Suppressor macrophage treated with lipopolysaccharide for 4 hours (primary cell): ENCODE results near the gene AVL9.
"Not testable (repeated sequence)": the region's sequence is repeated elsewhere in the genome, so short reads cannot be mapped to it uniquely, and the experiment has no call there.

ENCODE experiments used
- DNase-seq: peaks from one replicate; pipeline ENCODE4 v3.0.0-alpha.2; 2020

AVL9 gene

DNA sequence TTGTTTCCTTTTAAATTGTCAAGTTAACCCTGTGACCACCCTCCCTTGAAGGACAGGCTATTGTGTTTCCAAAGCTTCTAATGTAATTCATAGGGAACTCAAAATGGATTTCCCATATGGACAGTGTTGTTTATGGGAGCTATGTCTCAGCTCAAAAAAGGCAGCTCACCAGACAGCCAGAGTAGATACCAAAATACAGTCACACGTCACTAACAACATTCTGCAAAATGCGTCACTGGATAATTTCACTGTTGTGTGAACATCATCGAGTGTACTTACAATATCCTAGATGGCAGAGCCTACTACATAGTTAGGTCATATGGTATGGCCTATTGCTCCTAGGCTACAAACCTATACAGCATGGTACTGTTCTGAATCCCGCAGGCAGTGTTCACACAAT, 97.4 kb downstream of the AVL9 start:
- DNase-seq: no peak

DNA sequence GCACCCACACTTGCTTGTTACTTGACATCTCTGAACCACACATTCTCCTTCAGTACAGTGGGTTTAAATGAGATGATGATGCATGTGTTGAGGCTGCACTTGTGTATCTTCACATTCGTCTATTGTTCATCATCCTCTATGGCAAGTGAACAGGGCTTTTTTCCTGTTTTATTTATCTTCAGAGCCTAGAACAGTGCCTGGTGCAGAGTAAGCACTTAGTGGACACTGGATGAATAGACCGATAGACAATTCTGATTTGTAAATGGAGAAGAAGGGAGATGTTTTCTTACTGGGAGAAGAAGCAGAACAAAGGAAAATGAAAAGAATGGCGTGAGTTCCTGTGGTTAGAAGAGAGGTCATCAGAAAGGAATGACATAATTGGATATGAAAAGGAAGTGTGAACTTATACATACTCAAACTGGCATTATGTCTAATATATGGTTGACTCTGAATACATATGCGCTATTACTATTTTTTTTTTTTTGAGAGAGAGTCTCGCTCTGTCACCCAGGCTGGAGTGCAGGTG, 99.7 kb downstream of the AVL9 start:
- no peak for DNase-seq

DNA sequence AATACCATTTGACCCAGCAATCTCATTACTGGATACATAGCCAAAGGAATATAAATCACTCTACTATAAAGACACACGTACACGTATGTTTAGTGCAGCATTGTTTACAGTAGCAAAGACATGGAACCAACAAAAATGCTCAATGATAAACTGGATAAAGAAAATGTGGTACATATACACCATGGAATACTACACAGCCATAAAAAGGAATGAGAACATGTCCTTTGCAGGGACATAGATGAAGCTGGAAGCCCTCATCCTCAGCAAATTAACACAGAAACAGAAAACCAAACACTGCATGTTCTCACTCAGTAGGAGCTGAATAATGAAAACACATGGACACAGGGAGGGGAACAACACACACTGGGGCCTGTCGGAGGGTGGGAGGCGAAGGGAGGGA, 105.9 kb downstream of the AVL9 start:
- DNase-seq: not testable (repeated sequence)

DNA sequence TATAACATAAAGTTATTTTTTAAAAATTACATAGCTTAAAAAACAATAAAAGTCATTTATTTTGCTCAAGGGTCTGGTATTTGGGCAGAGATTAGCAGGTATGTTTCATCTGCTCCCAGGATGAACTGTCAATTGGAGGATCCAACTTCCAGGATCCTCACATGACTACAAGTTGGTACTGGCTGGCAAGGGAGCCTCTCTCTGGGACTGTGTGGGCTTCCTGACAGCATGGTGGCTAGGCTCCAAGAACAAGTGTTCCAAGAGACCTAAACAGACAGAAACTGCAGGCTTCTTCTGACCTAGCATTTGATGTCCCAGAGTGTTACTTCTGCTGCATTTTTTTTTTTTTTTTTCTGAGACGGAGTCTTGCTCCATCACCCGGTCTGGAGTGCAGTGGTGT, 107.2 kb downstream of the AVL9 start:
- DNase-seq: no peak

DNA sequence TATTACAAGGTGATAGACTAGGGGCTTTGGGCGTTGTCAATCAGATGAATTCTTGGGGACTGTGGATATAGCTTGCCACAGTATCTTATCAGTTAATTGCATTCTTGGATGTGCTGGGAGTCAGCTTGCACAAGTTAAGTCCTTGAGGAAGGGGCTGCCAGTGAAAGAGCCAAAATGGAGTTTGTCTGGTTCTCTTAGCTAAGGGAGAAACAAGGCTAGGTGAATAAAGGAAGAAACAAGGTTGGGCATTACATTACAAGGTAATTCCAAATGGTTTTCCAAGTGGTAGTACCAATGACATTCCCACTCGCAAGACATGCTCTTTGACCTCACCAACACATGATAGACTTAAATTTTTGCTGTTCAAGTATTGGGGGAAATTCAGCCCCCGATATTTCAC, 108.2 kb downstream of the AVL9 start:
- not testable (repeated sequence) for DNase-seq

DNA sequence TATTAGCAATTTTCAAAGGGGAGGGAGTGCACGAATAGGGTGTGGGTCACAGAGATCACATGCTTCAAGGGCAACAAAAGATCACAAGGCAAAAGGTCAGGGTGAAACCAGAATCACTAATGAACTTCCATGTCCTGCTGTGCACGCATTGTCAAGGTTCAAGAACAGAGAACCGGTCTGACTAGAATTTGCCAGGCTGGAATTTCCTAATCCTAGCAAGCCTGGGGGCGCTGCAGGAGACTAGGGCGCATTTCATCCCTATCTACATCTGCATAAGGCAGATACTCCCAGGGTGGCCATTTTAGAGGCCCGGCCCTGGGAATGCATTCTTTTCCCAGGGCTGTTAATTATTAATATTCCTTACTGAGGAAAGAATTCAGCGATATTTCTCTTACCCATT, 108.8 kb downstream of the AVL9 start:
- not testable (repeated sequence) for DNase-seq

DNA sequence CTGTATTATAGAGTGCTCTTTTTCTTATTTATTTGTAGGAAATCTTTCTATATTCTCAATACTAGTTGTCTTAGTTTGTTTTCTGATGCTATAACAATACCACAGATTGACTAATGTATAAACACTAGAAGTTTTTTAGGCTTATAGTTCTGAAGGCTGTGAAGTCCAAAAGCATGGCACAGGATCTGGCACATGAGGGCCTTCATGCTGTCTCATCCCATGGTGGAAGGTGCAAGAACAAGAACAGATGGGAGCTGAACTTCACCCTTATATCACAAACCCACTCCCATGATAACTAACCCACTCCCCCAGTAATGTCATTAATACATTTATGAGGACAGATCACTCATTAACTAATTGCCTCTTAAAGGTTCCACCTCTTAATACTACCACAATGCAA, 109.7 kb downstream of the AVL9 start:
- DNase-seq: no peak

DNA sequence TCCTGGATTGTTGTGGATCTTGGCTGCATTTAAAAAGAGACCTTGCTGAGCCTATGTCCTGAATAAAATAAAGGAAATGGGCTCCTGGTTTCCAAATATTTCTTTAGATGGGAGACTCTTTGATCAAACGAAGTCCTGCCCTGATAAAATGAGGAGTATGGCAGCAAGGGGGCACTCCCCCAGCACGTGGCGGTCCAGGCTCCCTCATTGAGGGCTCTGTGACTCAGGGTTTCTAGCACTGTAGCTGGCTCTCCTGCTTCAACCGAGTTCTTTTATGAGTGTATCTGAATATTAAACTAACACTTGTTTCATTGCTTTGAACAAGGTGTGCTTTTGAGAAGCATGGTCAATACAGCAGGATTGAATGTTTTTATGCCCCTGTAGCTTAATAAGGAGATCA, 114.2 kb downstream of the AVL9 start:
- no peak for DNase-seq

DNA sequence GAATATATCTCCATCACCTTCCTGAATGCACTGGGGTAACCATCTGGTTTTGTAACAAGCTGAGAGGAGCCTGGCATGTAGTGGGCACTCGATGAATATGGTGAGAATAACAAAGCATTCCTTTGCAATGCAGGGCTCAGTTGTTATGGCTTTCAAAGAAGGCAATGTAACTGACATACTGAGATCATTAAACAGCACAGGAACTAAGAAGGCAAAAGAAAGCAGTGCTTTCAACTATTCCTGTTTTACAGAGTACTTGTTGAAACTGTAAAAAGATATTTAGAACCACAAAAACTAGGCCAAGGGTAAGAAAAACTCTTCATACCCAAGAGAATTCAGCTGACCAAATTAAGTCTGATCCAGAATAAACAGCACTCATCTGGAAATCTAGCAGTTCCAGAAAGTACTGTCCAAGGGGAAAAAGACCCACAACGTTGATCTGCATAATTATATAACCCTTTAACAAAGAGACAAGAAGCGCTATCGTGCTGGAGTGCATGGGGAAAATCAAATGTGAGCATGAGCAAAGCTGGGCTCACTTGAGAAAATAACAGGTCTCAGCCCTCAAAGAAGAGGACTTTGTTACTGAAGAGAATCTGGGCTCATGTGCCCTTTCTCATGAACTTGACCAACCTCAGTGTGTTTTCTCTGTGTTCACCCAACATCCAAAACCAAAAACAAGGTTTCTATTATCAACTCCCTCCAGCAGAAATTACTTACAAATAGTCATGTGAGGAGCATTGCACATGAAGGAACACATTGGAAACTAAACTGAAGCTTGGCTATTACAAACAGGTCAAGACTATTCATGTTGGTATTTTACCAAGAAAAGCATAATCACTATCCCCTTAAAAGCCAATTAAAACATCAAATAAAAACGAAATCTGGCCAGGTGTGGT, 116.2 kb downstream of the AVL9 start:
- DNase-seq: no peak

DNA sequence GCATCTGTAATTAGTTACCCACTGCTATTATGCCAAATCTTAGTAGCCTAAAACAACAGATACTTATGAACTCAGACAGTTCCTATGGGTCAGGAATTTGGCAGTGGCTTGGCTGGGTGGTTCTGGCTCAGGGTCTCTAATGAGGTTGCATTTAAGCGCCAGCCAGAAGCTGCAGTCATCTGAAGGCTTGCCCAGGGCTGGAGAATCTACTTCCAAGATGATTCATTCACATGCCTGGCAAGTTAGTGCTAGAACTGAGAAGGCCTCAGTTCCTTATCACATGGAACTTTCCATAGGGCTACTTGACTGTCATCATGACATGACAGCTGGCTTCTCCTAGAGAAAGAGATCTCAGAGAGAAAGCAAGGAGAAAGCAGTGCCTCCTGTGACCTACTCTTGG, 121.3 kb downstream of the AVL9 start:
- no peak for DNase-seq

DNA sequence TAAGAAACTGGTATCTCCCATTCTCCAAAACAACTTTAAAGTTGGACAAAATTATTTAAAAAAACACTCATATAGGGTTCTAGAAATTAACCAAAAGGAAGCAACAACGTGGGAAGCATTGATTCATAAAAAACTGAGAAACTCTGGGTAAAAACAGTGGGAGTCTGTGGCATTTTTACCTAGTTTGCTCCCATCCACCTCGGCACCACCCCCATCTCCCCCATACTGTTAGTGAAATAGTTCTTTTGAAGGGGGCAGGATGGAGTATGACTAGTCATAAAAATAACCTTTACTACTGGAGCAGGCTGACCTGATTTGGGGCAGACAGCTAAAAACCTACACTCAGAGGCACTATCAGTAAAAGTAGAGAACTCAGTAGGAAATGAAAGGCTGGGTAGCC, 123.2 kb downstream of the AVL9 start:
- no peak for DNase-seq

DNA sequence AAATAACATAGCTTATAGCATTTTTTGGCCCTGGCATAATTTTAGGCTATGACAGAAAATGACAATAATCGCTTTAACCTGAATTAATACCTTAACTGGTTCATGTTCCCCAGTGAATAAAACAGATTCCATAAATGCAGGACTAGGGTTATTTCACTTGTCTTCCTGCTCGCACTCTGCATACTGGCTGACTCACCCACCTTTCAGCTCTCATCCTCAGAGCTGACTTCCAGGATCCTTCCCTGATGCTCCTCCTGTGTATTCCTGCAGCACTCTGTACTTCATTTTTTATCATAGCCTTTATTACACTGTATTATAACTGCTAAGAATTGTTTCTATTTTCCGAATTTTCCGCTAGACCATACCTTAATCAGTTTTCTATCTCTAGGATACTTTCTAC, 123.7 kb downstream of the AVL9 start:
- no peak for DNase-seq

DNA sequence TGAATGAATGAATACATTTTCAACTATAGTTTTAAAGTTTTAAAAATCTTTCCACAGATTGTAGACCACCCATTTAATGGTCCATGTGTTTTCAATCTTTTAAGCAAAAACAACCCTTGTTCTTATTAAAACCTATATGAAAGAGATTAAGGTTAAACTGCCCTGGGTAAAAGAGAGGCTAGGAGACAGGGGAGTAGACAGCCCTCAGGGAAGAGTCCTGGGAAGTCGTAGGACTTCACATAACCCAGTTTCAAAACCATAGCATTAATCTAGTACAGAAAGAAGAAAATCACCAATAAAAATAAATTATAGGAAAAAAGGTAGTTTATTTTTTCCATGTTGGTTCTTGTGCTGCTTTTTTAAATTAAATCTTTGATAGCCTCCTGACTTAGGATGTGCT, 124.1 kb downstream of the AVL9 start:
- DNase-seq: not testable (repeated sequence)

DNA sequence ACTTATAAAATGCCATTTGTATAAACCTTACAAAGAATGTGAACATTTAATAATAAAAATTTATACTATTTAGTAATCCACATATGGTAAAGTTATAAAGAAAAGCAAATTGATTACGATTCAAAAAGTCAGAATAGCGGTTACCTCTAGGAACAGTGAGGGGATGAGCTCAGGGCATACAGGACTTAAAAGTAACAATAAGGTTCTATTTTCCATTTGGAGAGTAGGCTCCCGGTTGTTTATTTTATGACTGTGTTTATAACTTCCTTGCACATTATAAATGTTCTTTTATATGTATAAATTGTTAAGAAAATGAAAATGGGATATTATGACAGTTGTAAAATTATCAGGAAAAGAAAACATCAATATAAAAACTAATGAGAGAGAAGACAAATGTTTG, 135.7 kb downstream of the AVL9 start:
- DNase-seq: no peak

DNA sequence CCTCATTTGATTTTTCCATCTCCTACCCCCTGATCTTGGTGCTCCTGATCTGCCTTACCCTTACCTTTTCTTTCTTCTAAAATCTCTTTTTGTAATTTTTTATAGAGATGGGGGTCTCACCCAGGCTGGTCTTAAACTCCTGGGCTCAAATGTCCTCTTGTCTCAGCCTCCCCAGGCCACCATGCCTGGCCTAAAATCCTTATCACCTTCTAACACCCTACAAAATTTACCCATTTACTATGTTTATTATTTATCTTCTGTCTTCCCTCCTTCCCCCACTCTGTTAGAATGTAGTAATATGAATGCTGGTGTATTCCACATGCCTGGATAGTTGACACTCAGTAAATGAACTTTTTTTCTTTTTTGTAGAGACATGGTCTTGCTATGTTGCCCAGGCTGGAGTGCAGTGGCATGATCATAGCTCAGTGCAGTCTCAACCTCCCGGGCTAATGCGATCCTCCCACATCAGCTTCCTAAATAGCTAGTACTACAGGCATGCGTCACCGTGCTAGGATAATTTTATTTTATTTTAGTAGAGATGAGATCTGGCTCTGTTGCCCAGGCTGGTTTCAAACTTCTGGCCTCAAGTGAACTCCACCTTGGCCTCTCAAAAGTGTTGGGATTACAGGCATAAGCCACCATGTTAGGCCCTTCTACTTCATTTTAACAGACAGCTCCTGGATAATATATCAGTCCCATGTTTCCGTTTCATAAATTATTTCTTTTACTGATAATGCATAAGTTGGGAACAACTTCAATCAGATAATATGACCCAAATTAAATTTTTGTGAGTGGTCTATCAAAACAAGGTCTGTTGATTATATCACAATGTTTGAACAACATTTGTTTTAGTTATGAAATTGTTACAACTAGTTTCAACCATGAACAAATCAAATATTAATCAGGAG, 136.6 kb downstream of the AVL9 start:
- not testable (repeated sequence) for DNase-seq

DNA sequence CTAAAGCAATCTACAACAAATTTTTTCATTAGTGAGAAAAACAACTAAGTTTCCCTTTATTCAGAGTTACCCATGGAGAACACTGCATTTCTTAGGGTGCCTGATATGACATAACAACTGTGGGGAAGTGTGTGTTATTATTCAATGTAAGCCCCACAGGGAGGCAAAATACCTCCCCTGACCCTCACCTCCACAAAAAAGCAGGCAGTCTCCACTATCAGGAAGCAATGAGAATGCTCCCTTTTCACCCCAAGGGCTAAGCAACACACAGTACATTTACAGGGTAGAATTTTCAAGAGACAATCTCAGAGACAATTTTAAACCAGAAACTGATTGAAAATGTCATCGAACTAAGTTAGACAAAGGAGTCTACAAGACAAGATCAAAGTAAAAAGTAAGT, 138.2 kb downstream of the AVL9 start:
- not testable (repeated sequence) for DNase-seq

DNA sequence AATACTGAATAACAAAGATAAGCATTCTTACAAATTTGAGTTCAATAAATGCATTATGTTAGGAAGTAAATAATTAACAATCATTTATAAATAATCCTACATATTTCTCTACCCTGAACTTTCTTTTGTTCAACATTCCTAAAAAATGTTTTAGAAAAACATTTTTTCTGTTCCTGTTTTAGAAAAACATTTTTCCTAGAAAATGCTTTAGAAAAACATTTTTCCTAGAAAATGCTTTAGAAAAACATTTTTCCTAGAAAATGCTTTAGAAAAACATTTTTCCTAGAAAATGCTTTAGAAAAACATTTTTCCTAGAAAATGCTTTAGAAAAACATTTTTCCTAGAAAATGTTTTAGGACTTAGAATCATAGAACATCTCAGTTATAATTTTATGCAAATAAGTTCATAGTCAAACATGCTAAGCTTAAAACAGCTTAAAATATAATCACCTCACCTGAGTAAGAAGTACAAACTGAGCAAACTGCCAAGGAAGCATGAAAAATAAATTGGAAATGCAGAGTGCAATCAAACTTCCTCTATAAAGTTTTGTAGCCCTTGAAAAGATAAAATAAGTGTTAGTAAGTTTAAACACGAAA, 139.6 kb downstream of the AVL9 start:
- DNase-seq: not testable (repeated sequence)

DNA sequence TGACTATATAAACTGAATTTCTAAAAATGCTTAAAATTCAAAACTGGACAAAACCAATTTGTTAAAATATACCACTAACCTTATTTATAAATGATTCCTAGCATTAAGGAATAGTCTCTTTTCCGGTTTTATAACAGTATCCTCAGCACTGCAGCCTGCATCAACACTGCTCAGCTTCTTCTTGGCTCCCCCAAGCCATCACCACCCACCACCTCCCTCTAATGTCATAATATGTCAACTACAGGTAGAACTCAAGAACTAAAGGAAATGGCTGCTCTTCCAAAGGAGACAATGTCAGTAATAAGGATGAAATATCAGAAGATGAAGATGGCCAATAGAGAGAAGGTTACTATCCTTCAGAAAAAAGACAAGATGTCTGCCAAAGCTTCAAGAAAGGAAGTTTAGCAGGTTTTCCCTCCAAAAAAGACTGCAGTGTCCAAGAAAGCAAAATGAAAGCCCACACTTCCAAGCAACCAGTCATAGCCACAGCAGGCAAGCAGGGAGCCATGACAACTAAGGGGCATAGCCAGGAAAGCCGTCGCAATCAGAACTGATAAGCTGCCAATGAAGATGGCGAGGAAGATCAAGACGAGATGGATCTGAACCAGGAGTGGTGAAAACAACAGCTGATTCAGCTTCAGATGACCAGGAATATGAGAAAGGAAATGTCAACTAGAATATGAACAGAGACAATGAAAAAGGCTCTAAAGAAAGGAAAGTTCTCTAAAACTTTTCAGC, 141.6 kb downstream of the AVL9 start:
- DNase-seq: not testable (repeated sequence)

DNA sequence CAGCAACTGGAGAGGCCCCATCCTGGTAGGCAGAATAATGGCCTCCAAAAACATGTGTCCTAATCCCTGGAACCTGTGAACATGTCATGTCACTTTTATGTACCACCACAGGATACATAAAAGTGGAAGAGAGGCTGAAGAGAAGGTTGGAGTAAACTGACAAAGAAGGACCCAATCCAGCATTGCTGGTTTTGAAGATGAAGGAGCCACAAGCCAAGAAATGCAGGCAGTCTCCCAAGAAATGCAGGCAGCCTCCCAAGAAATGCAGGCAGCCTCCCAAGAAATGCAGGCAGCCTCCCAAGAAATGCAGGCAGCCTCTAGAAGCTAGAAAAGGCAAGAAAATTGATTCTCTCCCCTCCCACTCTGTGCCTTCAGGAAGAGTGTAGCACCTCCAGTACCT, 142.3 kb downstream of the AVL9 start:
- DNase-seq: not testable (repeated sequence)
